Kidney epithelial cell (primary cell): ENCODE measurements around the gene ATXN7L2. TPM values are rescaled to one million over a fixed set of nuclear protein-coding genes. Genes with fewer than 3 reads are reported as not detected.

ENCODE experiments used
- DNase-seq: peaks from one replicate; pipeline ENCODE4 v3.0.0-alpha.2; 2010; ENCODE audit warnings: low read depth
- H3K27me3 ChIP-seq: 2 replicates; pipeline ENCODE4 v1.6.0; 2011; ENCODE audit warnings: low read length; ENCODE audit not compliant: control insufficient read depth, insufficient read depth
- H3K36me3 ChIP-seq: 2 replicates; pipeline ENCODE4 v1.5.1; 2011; ENCODE audit warnings: low read length; ENCODE audit not compliant: control insufficient read depth, insufficient read depth
- H3K4me3 ChIP-seq: 2 replicates; pipeline ENCODE4 v1.5.1; 2011; ENCODE audit warnings: low read depth, mild to moderate bottlenecking, control low read depth, low read length
- CTCF ChIP-seq: IDR thresholded peaks from 2 replicates; pipeline ENCODE4 v1.5.1; 2011; ENCODE audit warnings: mild to moderate bottlenecking, moderate library complexity, low read length, control low read depth, inconsistent platforms; ENCODE audit not compliant: insufficient read depth, poor library complexity, severe bottlenecking
- total RNA-seq: library from RNA; depleted of rRNA; stranded (reverse); fragments of >200 nt; gene quantifications from 2 replicates; pipeline ENCODE4 v1.2.3, GENCODE V29; 2015

Gene ATXN7L2
- total RNA-seq, 1 donor from 2014 or later, result 6.7 TPM

- no peaks in the 10 kb centered on the region for H3K36me3 ChIP-seq
- no peak for DNase-seq
- H3K27me3 ChIP-seq, result peaks cover 3% of the 10 kb centered on the region
- no peak overlapping the region for H3K4me3 ChIP-seq
- no peak for TF ChIP-seq CTCF
Observed at GRCh38 chr1:109447524-109447923, 36.2 kb upstream of the ATXN7L2 start.

GRCh38 chr1:109454497-109455133, 29.1 kb upstream of the ATXN7L2 start:
- Histone ChIP-seq H3K4me3 (no peak overlapping the region), H3K36me3 (no peaks in the 10 kb centered on the region), H3K27me3 (no peaks in the 10 kb centered on the region)
- no peak for TF ChIP-seq CTCF
- no peak for DNase-seq

- H3K27me3 ChIP-seq, result no peaks in the 10 kb centered on the region
- H3K36me3 ChIP-seq, result no peaks in the 10 kb centered on the region
- TF ChIP-seq CTCF, result no peak
- DNase-seq, result no peak
- H3K4me3 ChIP-seq, result no peak overlapping the region
Observed at GRCh38 chr1:109457819-109458218, 25.9 kb upstream of the ATXN7L2 start.

- TF ChIP-seq CTCF, result no peak
- Histone ChIP-seq H3K36me3 (no peaks in the 10 kb centered on the region), H3K27me3 (peaks cover 46% of the 10 kb centered on the region), H3K4me3 (peak overlapping the region; percentile 47)
- DNase-seq, result no peak
Observed at GRCh38 chr1:109466125-109466451, 17.6 kb upstream of the ATXN7L2 start.

- Histone ChIP-seq H3K36me3 (no peaks in the 10 kb centered on the region), H3K27me3 (peaks cover 46% of the 10 kb centered on the region), H3K4me3 (peak within 1 kb of the TSS; percentile 47)
- DNase-seq, result no peak
- TF ChIP-seq CTCF, result no peak
Observed at GRCh38 chr1:109466452-109467300, 17.0 kb upstream of the ATXN7L2 start, which contains the start of gene SYPL2. TSS of gene SYPL2 (plus strand) at chr1:109466546. CDS start at chr1:109466844, 298 bp downstream.
